Peyer's patch (tissue), 4 donors: ENCODE measurements around the gene HDGFL2.

Experiments used
- CTCF ChIP-seq, 6 experiments: fragments of 450-650 bp in 4 of 6; fragments of 200-600 bp in 2 of 6; sonication (generic) in 1 of 6; IDR thresholded peaks; one replicate each; pipeline ENCODE4 v1.5.1; 2017 to 2019; ENCODE audit warnings: antibody characterized with exemption in 6 of 6, mild to moderate bottlenecking in 3 of 6, moderate library complexity in 1 of 6
- POLR2A ChIP-seq, 2 donors: fragments of 450-650 bp; IDR thresholded peaks; one replicate each; pipeline ENCODE4 v1.5.1; 2017; ENCODE audit warnings: antibody characterized with exemption in 2 of 2, mild to moderate bottlenecking in 2 of 2, moderate library complexity in 2 of 2

GRCh38 chr19:4547303-4548237 lies 75.5 kb downstream of the HDGFL2 start:
- no peak for TF ChIP-seq POLR2A (IDR thresholded peaks at IDR 0.05)
- TF ChIP-seq CTCF (IDR thresholded peaks at IDR 0.05) = peak in 2 of 6 experiments; percentile 25 to 34
